Left colon (tissue), 2 donors: ENCODE results near the gene PPP6C. TPM values are rescaled to one million over a fixed set of nuclear protein-coding genes. Genes with fewer than 3 reads are reported as not detected.
A peak's percentile ranks its signal among the peaks of the same experiment; 100 is the strongest.
"Not testable (repeated sequence)": the region's sequence is repeated elsewhere in the genome, so short reads cannot be mapped to it uniquely, and the experiment has no call there.

Experiments used
- ATAC-seq: fragments of 200-7000 bp; cut with Tn5 transposase; one replicate; pipeline ENCODE4 v1.9.1; 2020; ENCODE audit warnings: mild to moderate bottlenecking, moderate library complexity
- DNase-seq, 2 donors: peaks; one replicate each; pipeline ENCODE4 v3.0.0-alpha.2; 2020
- intact Hi-C, 2 donors: fragments of 100-400 bp; cut with DNase I in 1 of 2; cut with micrococcal nuclease in 1 of 2; formaldehyde crosslinking; loops; one replicate each; pipeline versions ENCODE4 v1.11.2 to v1.14.0; 2022; cut with DNase I, micrococcal nuclease
- total RNA-seq, 2 donors: library from RNA; stranded (reverse); fragmentation: NEBNext Ultra II Directional; extraction: Animal tissue kit (Norgen Biotek cat#: 25700); gene quantifications; one replicate each; pipeline ENCODE4 v1.2.1, GENCODE V29; 2021
- donor health status: DM: no; HTN: no; CAD: no.
- donor health status: DM: yes; HTN: yes; CAD: no.

The PPP6C gene
- total RNA-seq, 2 donors from 2014 or later: 51.1 to 53.3 TPM

- intact Hi-C loops: loop anchor here in 1 of 2 donors (10.0 kb wide), 2 partner anchors 203 to 283 kb away; partner anchors contain the start of genes ARPC5L, GOLGA1 and RPL35
- DNase-seq: no peak
Measured at GRCh38 chr9:125147401-125147951, 42.1 kb downstream of the PPP6C start.

GRCh38 chr9:125146247-125146646, 43.4 kb downstream of the PPP6C start:
- ATAC-seq (no peak), DNase-seq (no peak)
- intact Hi-C loops: loop anchor here in 1 of 2 donors (10.0 kb wide), 2 partner anchors 201 to 281 kb away; partner anchors contain the start of genes ARPC5L, GOLGA1 and RPL35

More at GRCh38 chr9:125147401-125147951, 42.1 kb downstream of the PPP6C start:
- no peak for ATAC-seq

GRCh38 chr9:125145425-125145824, 44.2 kb downstream of the PPP6C start:
- intact Hi-C loops: loop anchor here in 1 of 2 donors (10.0 kb wide), 2 partner anchors 201 to 281 kb away; partner anchors contain the start of genes ARPC5L, GOLGA1 and RPL35
- ATAC-seq (no peak), DNase-seq (no peak)

DNA sequence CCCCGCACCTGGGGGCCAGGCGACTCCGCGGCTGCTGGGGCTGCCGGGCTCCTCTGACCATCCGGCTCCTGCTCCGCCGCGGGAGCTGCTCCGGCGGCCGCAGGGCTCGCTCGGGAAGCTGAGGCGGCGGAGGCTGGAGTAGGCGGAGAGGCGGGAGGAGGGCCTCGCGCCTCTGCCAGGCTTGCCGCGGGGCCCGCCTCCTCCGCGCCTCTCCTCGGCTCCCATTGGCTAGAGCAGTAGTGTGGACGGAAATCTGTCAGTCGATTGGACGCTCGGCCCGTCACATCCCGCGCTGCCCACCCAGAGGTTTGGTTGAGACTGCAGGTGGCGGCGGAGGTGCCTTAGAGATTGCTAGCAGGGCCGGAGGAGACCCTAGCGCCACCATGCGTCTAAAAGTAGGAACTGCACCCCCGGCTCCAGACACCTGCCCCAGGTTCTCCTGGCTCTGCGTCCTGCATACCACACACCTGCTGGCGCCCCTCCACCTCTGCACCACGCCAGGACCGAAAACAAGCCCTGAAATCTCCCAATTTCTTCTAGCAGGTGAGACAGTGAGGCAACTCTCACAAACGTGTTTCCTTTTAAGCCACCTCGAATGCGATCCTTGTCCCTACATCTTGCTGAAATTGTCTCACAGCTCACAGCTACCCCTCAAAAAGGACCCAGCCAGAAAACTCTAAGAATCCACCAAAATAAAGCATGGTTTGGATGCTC, 46.1 kb downstream of the PPP6C start, which contains the start of gene SCAI:
Gene SCAI, minus strand, starts transcription at position 152 of the 714 bp plus-strand sequence. Its CDS starts 91 bp downstream, at position 61.
- intact Hi-C loops: loop anchor here in 1 of 2 donors (10.0 kb wide), 2 partner anchors 199 to 279 kb away; partner anchors contain the start of genes ARPC5L, GOLGA1 and RPL35
- ATAC-seq: peak; percentile 99
- DNase-seq: peak; percentile 99

GRCh38 chr9:125142560-125143376, 46.8 kb downstream of the PPP6C start:
- no peak for ATAC-seq
- intact Hi-C loops: loop anchor here in 1 of 2 donors (10.0 kb wide), 2 partner anchors 198 to 278 kb away; partner anchors contain the start of genes ARPC5L, GOLGA1 and RPL35
- peak; percentile 21 to 25 for DNase-seq

DNA sequence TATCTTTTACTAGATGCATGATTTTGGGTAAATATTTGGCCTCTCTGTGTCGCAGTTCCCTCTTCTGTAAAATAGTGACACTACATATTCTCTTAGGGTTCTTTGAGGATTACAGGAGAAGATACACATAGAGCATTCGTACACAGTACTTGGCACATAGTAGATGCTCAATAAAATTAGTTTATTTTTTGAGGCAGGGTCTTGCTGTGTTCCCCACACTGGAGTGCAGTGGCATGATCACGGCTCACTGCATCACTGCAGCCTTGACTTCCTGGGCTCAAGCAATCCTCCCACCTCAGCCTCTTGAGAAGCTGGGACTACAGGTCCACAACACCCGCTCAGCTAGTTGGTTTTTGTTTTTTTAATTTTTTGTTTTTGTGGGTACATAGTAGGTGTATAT, 47.9 kb downstream of the PPP6C start:
- ATAC-seq (no peak), DNase-seq (no peak)
- intact Hi-C loops: loop anchor here in 1 of 2 donors (10.0 kb wide), 2 partner anchors 197 to 277 kb away; partner anchors contain the start of genes ARPC5L, GOLGA1 and RPL35

- intact Hi-C loops: loop anchor here in 1 of 2 donors (10.0 kb wide), 2 partner anchors 196 to 276 kb away; partner anchors contain the start of genes ARPC5L, GOLGA1 and RPL35
- DNase-seq: no peak
- no peak for ATAC-seq
Measured at GRCh38 chr9:125141251-125141650, 48.4 kb downstream of the PPP6C start.

GRCh38 chr9:125140576-125140975, 49.0 kb downstream of the PPP6C start:
- ATAC-seq: no peak
- intact Hi-C loops: loop anchor here in 1 of 2 donors (10.0 kb wide), 2 partner anchors 196 to 276 kb away; partner anchors contain the start of genes ARPC5L, GOLGA1 and RPL35

GRCh38 chr9:125137200-125137599, 52.4 kb downstream of the PPP6C start:
- intact Hi-C loops: no loop called here
- ATAC-seq (no peak), DNase-seq (no peak)

More at GRCh38 chr9:125140576-125140975, 49.0 kb downstream of the PPP6C start:
- DNase-seq: no peak

- DNase-seq (no peak), ATAC-seq (no peak)
- intact Hi-C loops: no loop called here
Measured at GRCh38 chr9:125134976-125135375, 54.6 kb downstream of the PPP6C start.

GRCh38 chr9:125133403-125134329, 55.9 kb downstream of the PPP6C start:
- ATAC-seq (no peak), DNase-seq (no peak)
- intact Hi-C loops: no loop called here

DNA sequence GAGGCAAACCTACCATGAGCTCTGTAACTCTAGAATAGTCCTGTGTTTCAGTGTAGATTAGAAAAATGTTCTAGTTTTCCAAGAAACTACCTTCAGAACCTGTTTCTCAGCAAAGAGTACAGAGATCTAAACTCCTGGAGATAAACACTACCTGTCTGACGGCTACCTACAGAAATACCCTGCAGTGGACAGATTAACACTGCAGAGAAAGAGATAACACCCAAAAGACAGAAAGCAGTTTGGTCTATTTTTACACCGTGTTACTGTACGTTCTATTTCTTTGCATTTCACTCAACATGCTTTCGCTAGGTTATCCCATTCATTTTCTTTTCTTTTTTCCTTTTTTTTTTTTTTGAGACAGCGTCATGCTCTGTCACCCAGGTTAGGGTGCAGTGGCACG, 57.8 kb downstream of the PPP6C start:
- intact Hi-C loops: no loop called here
- no peak for DNase-seq
- no peak for ATAC-seq

DNA sequence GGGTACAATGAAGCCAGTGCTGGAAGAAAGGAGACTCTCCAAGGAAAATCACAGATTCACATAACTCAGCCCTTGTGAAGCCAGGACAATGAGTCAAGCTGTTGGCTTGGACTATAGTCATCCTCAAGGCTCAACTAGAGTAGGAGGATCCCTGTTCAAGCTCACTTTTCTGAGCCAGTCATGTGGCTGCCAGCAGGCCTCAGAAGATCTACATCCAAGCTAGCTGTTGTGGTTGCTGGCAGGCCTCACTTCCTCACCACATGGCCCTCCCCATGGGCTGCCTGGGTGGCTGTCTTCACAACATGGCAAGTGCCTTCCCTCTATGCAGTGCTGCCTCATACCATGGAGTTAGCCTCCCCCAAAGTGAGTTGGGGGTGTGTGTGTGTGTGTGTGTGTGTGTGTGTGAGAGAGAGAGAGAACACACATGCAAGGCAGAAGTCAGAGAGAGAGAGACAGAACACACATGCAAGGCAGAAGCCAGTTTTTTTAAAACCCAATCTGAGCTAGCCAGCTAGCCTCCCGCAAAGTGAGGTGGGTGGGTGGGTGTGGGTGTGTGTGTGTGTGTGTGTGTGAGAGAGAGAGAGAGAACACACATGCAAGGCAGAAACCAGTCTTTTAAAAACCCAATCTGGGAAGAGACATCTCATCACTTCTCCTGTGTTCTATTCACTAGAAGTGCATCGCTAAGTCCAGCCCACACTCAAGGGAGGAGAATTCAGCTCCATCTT, 63.4 kb downstream of the PPP6C start:
- DNase-seq (peak; percentile 66 to 80), ATAC-seq (peak; percentile 65)
- intact Hi-C loops: no loop called here

DNA sequence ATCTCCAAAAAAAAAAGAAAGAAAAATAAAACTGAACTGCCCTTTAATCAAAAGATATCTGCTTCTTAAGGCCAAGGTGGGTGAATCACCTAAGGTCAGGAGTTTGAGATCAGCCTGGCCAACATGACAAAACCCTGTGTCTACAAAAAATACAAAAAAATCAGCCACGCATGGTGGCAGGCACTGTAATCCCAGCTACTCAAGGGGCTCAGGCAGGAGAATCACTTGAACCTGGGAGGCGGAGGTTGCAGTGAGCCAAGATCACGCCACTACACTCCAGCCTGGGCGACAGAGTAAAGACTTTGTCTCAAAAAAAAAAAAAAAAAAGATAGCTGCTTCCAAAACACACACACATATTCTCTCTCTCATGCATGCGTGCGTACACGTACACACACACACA, 64.1 kb downstream of the PPP6C start:
- no peak for DNase-seq
- intact Hi-C loops: no loop called here
- no peak for ATAC-seq

- intact Hi-C loops: no loop called here
- DNase-seq (no peak), ATAC-seq (peak; percentile 47)
Measured at GRCh38 chr9:125121146-125121545, 68.5 kb downstream of the PPP6C start.

- no peak for ATAC-seq
- no peak for DNase-seq
- intact Hi-C loops: no loop called here
Measured at GRCh38 chr9:125119643-125120286, 69.8 kb downstream of the PPP6C start.

- DNase-seq, intact Hi-C loops, ATAC-seq: not testable (repeated sequence)
Measured at GRCh38 chr9:125118696-125119095, 70.9 kb downstream of the PPP6C start.
